ENCODE data around the gene SHBG.
A peak's percentile ranks its signal among the peaks of the same experiment; 100 is the strongest.

SHBG gene

DNA sequence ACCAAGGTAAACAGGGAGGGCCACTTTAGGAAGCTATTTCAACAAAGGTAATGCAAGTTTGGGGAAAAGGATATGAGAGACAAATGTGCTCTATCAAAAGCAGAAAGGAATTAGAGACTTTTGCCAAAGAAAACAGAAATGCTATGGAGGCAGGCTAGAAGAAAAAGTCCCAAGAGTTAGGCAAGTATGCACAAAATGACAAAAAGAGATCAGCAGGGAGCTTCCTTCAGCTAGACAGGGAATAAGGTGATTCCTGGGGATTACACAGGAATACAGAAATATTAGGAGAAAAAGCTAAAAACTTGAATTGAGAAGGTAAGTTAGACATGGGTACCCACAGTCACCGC, 17.7 kb upstream of the SHBG start:
- POLR2A ChIA-PET, result interaction anchor here (0.5 to 4.4 kb wide), 3 partner anchors 28 to 75 kb away, joined by 3 to 40 read pairs (median 32); partner anchors contain the start of genes MPDU1, TP53 and WRAP53
- CTCF ChIA-PET, result no interaction called here
- no peak for DNase-seq (ENCODE audit: extremely low spot score)
- TF ChIP-seq FOXM1 (IDR thresholded peaks at IDR 0.05; ENCODE audit: borderline replicate concordance), result no peak
- TF ChIP-seq, protein P1, sequence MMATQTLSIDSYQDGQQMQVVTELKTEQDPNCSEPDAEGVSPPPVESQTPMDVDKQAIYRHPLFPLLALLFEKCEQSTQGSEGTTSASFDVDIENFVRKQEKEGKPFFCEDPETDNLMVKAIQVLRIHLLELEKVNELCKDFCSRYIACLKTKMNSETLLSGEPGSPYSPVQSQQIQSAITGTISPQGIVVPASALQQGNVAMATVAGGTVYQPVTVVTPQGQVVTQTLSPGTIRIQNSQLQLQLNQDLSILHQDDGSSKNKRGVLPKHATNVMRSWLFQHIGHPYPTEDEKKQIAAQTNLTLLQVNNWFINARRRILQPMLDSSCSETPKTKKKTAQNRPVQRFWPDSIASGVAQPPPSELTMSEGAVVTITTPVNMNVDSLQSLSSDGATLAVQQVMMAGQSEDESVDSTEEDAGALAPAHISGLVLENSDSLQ (IDR thresholded peaks at IDR 0.05), result no peak
- no peak for TF ChIP-seq HDGF (IDR thresholded peaks at IDR 0.05; ENCODE audit: borderline replicate concordance)
- TF ChIP-seq FOXK2 (IDR thresholded peaks at IDR 0.05), result no peak
- TF ChIP-seq SUZ12 (IDR thresholded peaks at IDR 0.05), result no peak
- TF ChIP-seq ZNF384 (IDR thresholded peaks at IDR 0.05), result no peak
- TF ChIP-seq BHLHE40 (IDR thresholded peaks at IDR 0.05; ENCODE audit: borderline replicate concordance), result no peak
- TF ChIP-seq CTBP1 (IDR thresholded peaks at IDR 0.05; ENCODE audit: borderline replicate concordance), result no peak
- TF ChIP-seq SP1 (IDR thresholded peaks at IDR 0.05), result no peak
- TF ChIP-seq LEF1 (IDR thresholded peaks at IDR 0.05; ENCODE audit: borderline replicate concordance), result no peak
- no peak for TF ChIP-seq ELF4 (IDR thresholded peaks at IDR 0.05)
- TF ChIP-seq TARDBP (IDR thresholded peaks at IDR 0.05), result no peak
- TF ChIP-seq ARNT (IDR thresholded peaks at IDR 0.05), result no peak

DNA sequence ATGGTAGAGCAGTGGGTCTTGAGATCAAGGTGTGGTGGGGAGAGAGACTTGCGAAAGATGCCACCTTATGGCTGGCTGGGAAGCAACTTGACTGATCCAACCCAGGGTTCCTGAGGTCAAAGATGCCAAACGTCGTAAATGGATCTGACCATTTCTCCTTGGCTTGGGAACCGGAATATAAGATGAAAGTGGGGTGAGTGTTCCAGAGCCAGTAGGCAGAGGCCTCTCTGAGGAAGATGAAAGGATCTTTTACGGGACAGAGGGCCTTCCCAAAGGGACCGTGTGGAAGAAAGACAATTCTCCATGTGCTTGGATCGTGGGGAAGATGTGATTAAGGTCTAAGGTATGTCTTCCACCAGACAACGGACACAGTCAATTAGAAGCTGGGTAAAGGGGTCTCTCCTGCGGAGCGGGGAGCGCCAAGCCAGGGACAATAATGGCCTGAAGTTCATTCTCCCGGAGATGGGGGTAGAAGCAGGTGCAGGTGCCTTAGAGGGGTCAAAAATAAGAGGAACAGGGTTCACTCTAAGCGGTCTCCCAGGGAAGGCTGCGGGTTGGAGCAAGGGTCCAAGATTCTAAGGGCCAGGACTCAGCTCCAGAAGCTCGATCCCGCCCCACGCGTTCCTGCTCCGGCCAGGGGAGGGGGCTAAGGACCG, 16.0 kb upstream of the SHBG start:
- TF ChIP-seq L3MBTL2 (conservative IDR thresholded peaks at IDR 0.05) (peak; percentile 38), CTBP1 (IDR thresholded peaks at IDR 0.05; ENCODE audit: borderline replicate concordance) (no peak)
- ChIA-PET POLR2A (interaction anchor here (0.6 to 4.4 kb wide), 9 partner anchors 11 to 73 kb away, joined by 4 to 40 read pairs (median 7); partner anchors contain the start of genes MPDU1, SAT2, TP53 and WRAP53), CTCF (interaction anchor here (1.0 kb wide), 1 partner anchor 19 kb away, joined by 4 read pairs; no protein-coding TSS in a partner anchor)
- DNase-seq (ENCODE audit: extremely low spot score), result no peak

DNA sequence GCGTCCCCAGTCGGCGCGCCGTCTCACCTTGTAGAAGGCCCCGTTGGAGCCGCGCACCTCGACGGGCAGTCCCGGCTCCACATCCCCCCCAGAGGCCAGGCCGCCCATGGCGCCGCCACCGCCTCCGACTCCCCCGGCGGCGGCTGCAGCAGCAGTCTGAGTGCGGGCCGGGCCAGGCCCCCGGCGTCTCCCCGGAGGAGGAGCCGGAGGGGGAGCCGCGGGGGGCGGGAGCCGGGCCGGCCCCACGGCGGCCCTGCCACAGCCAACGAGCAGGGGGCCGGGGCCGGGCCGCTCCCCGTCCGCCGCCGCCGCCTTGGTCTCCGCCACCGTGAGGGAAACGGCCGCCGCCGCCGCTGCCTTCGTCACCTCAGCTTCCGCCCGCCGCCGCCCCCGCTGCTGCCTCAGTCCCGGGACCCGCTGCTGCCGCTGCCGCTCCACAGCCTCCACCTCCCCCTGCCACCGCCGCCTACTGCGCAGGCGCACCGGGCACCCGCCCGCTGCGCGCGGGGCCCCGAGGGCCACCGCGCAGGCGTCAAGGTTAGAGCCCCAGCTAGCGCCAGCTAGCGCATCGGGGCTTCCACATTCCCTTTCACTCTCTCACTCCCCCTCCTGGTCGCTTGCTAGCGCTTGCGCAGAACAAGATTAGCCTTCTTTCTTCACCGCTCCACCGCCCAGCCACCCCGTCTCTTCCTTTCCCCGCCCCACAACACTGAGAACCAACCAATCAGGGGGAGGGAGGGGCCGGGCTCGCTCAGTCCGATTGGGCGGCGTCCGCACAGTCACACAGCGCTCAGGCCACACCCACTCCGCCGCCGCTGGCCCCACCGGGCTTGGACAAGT, 15.3 kb upstream of the SHBG start, which contains the start of gene FXR2:
Gene FXR2 (minus strand): TSS at position 473 of the 840 bp plus-strand sequence. CDS start 365 bp downstream, at position 108.
- ChIA-PET POLR2A (interaction anchor here (0.6 to 4.4 kb wide), 15 partner anchors 10 to 102 kb away, joined by 3 to 40 read pairs (median 5); partner anchors contain the start of genes ATP1B2, DNAH2, MPDU1 and SAT2), CTCF (interaction anchor here (0.6 to 1.5 kb wide), 8 partner anchors 12 to 834 kb away, joined by 3 to 6 read pairs (median 4); partner anchors contain the start of genes TP53 and WRAP53)
- no peak for TF ChIP-seq HDGF (IDR thresholded peaks at IDR 0.05; ENCODE audit: borderline replicate concordance)
- no peak for TF ChIP-seq FOXA1 (IDR thresholded peaks at IDR 0.05)
- no peak for TF ChIP-seq CTBP1 (IDR thresholded peaks at IDR 0.05; ENCODE audit: borderline replicate concordance)
- peak; percentile 99 for DNase-seq (ENCODE audit: extremely low spot score)

DNA sequence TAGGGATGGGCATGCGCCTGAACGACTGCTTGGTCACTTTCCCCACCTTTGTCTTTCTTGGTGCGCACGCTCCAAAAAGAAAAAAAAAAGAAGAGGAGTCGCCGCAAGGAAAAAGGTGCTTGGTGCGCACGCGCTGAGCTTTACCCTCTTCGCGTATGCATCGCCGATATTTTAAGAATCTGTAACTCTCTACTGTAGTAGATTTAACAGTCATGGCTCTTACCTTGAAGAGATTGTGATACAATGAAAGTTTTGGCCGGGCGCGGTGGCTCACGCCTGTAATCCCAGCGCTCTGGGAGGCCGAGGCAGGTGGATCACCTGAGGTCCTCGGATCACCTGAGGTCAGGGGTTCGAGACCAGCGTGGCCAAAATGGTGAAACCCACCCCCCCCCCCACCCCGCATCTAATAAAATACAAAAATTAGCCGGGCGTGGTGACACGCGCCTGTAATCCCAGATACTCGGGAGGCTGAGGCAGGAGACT, 14.6 kb upstream of the SHBG start:
- POLR2A ChIA-PET, result interaction anchor here (0.6 to 4.4 kb wide), 12 partner anchors 10 to 102 kb away, joined by 3 to 40 read pairs (median 6); partner anchors contain the start of genes ATP1B2, DNAH2, MPDU1 and SAT2
- TF ChIP-seq, protein P1 (IDR thresholded peaks at IDR 0.05), result no peak
- TF ChIP-seq LEF1 (IDR thresholded peaks at IDR 0.05; ENCODE audit: borderline replicate concordance) (no peak), ZNF384 (IDR thresholded peaks at IDR 0.05) (peak; percentile 99), BHLHE40 (IDR thresholded peaks at IDR 0.05; ENCODE audit: borderline replicate concordance) (no peak), SP1 (IDR thresholded peaks at IDR 0.05) (no peak), L3MBTL2 (conservative IDR thresholded peaks at IDR 0.05) (no peak)
- CTCF ChIA-PET, result interaction anchor here (0.6 to 1.5 kb wide), 7 partner anchors 11 to 835 kb away, joined by 3 to 6 read pairs (median 4); partner anchors contain the start of genes TP53 and WRAP53
- DNase-seq (ENCODE audit: extremely low spot score), result no peak

DNA sequence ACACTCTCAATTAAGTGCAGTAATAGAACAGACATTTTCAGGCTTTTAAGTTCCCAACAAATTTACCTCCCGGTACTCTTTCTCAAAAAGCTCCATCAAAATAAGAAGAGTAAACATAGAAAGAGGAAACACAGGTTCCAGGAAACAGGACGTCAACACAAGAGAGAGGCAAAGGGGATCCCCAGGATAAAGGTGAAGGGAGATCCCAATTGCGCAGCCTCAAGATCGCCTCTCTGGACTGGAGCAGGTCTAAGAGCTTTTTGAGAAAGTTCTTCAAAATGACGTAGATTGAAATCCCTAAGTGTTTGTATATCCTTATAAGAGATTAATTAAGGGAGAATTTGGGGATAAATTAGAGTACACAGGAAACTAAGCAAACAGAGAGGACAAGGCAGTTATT, 11.3 kb upstream of the SHBG start:
- POLR2A ChIA-PET, result interaction anchor here (1.3 to 2.8 kb wide), 3 partner anchors 9 to 69 kb away, joined by 4 to 9 read pairs (median 5); partner anchors contain the start of genes SAT2, TP53 and WRAP53
- CTCF ChIA-PET, result interaction anchor here (0.6 kb wide), 1 partner anchor 500 kb away, joined by 3 read pairs; no protein-coding TSS in a partner anchor

More for the DNA sequence above, 11.3 kb upstream of the SHBG start:
- no peak for DNase-seq (ENCODE audit: extremely low spot score)
- TF ChIP-seq SUZ12 (IDR thresholded peaks at IDR 0.05), result no peak
- TF ChIP-seq FOXM1 (IDR thresholded peaks at IDR 0.05; ENCODE audit: borderline replicate concordance), result no peak
- TF ChIP-seq, protein P1 (IDR thresholded peaks at IDR 0.05), result no peak
- TF ChIP-seq ELF4 (IDR thresholded peaks at IDR 0.05), result no peak
- TF ChIP-seq LEF1 (IDR thresholded peaks at IDR 0.05; ENCODE audit: borderline replicate concordance), result no peak
- no peak for TF ChIP-seq ARNT (IDR thresholded peaks at IDR 0.05)
- TF ChIP-seq ZNF384 (IDR thresholded peaks at IDR 0.05), result no peak
- TF ChIP-seq L3MBTL2 (conservative IDR thresholded peaks at IDR 0.05), result no peak
- TF ChIP-seq NFRKB (IDR thresholded peaks at IDR 0.05), result no peak
- no peak for TF ChIP-seq CTBP1 (IDR thresholded peaks at IDR 0.05; ENCODE audit: borderline replicate concordance)
- no peak for TF ChIP-seq FOXK2 (IDR thresholded peaks at IDR 0.05)
- TF ChIP-seq TARDBP (IDR thresholded peaks at IDR 0.05), result no peak
- no peak for TF ChIP-seq FOXA1 (IDR thresholded peaks at IDR 0.05)
